ENCODE measurements around the gene PPP4R1.

DNA sequence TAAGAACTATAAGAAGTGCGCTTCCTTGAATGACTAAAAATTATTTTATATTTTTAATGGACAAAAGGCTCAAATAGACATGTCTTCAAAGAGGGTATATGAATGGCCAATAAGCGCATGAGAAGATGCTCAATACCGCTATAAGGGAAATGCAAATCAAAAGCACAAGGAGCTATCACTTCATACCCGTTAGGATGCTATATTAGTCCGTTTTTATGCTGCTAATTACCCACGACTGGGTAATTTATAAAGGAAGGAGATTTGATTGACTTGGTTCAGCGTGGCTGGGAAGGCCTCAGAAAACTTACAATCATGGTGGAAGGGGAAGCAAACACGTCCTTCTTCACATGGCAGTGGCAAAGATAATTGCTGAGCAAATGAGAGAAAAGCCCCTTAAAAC is 20.5 kb upstream of the PPP4R1 start:
- TF ChIP-seq, protein P1, sequence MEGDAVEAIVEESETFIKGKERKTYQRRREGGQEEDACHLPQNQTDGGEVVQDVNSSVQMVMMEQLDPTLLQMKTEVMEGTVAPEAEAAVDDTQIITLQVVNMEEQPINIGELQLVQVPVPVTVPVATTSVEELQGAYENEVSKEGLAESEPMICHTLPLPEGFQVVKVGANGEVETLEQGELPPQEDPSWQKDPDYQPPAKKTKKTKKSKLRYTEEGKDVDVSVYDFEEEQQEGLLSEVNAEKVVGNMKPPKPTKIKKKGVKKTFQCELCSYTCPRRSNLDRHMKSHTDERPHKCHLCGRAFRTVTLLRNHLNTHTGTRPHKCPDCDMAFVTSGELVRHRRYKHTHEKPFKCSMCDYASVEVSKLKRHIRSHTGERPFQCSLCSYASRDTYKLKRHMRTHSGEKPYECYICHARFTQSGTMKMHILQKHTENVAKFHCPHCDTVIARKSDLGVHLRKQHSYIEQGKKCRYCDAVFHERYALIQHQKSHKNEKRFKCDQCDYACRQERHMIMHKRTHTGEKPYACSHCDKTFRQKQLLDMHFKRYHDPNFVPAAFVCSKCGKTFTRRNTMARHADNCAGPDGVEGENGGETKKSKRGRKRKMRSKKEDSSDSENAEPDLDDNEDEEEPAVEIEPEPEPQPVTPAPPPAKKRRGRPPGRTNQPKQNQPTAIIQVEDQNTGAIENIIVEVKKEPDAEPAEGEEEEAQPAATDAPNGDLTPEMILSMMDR (conservative IDR thresholded peaks at IDR 0.05; ENCODE audit: low read depth, low read length), result no peak
- no peak for TF ChIP-seq EZH2 (IDR thresholded peaks at IDR 0.05; ENCODE audit: borderline replicate concordance, low read depth, low read length, poor library complexity, severe bottlenecking)

All from A673 (cell line).